WTC11 (cell line): ENCODE measurements around the gene STK32C.

Experiments used
- ATF3 ChIP-seq: sonication (generic); formaldehyde crosslinking; conservative IDR thresholded peaks from 2 replicates; pipeline ENCODE4 v1.8.1; 2022; ENCODE audit warnings: mild to moderate bottlenecking, missing genetic modification reagents
- ATF6 ChIP-seq: sonication (generic); formaldehyde crosslinking; IDR thresholded peaks from 2 replicates; pipeline ENCODE4 v1.8.1; 2023; ENCODE audit warnings: mild to moderate bottlenecking, missing genetic modification reagents
- CTCF ChIP-seq: fragments of 200-600 bp; IDR thresholded peaks from 2 replicates; pipeline ENCODE4 v1.8.0; 2022; ENCODE audit warnings: antibody characterized with exemption
- ELF4 ChIP-seq: sonication (generic); formaldehyde crosslinking; IDR thresholded peaks from 2 replicates; pipeline ENCODE4 v1.8.1; 2022; ENCODE audit warnings: low read depth, mild to moderate bottlenecking, moderate library complexity, missing genetic modification reagents
- EMX1 ChIP-seq: fragments of 250-450 bp; sonication (Bioruptor Pico); IDR thresholded peaks from 2 replicates; pipeline ENCODE4 v1.8.0; 2021; ENCODE audit warnings: mild to moderate bottlenecking
- FOXK1 ChIP-seq: sonication (generic); formaldehyde crosslinking; IDR thresholded peaks from 2 replicates; pipeline ENCODE4 v1.8.0; 2022; ENCODE audit warnings: mild to moderate bottlenecking, moderate library complexity, missing genetic modification reagents
- KAT7 ChIP-seq: sonication (generic); formaldehyde crosslinking; IDR thresholded peaks from 2 replicates; pipeline ENCODE4 v1.8.1; 2023; ENCODE audit warnings: missing genetic modification reagents, mild to moderate bottlenecking, borderline replicate concordance
- RORB ChIP-seq: fragments of 250-450 bp; sonication (Bioruptor Pico); IDR thresholded peaks from 2 replicates; pipeline ENCODE4 v1.9.0; 2021; ENCODE audit warnings: mild to moderate bottlenecking
- SP1 ChIP-seq: sonication (generic); formaldehyde crosslinking; conservative IDR thresholded peaks from 2 replicates; pipeline ENCODE4 v1.8.1; 2022; ENCODE audit warnings: missing genetic modification reagents
- ZNF232 ChIP-seq: sonication (generic); formaldehyde crosslinking; IDR thresholded peaks from 2 replicates; pipeline ENCODE4 v1.8.0; 2022; ENCODE audit warnings: mild to moderate bottlenecking, missing genetic modification reagents
- TF ChIP-seq, protein P1 (sequence below): sonication (generic); formaldehyde crosslinking; IDR thresholded peaks from 2 replicates; pipeline ENCODE4 v1.8.0; 2023; ENCODE audit warnings: missing genetic modification reagents
- TF ChIP-seq, protein P2 (sequence below): fragments of 250-450 bp; sonication (Bioruptor Pico); IDR thresholded peaks from 2 replicates; pipeline ENCODE4 v1.9.0; 2021; ENCODE audit warnings: mild to moderate bottlenecking

- no peak for TF ChIP-seq EMX1 (CRISPR knock-in tag)
- no peak for TF ChIP-seq ATF6 (CRISPR knock-in tag)
- no peak for TF ChIP-seq RORB (CRISPR knock-in tag)
- TF ChIP-seq FOXK1 = no peak
- no peak for TF ChIP-seq CTCF
- no peak for TF ChIP-seq ATF3 (CRISPR knock-in tag)
- TF ChIP-seq KAT7 (CRISPR knock-in tag) = no peak
- no peak for TF ChIP-seq ZNF232 (CRISPR knock-in tag)
- TF ChIP-seq ELF4 = no peak
- TF ChIP-seq, protein P1, sequence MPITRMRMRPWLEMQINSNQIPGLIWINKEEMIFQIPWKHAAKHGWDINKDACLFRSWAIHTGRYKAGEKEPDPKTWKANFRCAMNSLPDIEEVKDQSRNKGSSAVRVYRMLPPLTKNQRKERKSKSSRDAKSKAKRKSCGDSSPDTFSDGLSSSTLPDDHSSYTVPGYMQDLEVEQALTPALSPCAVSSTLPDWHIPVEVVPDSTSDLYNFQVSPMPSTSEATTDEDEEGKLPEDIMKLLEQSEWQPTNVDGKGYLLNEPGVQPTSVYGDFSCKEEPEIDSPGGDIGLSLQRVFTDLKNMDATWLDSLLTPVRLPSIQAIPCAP = no peak
- TF ChIP-seq, protein P2, sequence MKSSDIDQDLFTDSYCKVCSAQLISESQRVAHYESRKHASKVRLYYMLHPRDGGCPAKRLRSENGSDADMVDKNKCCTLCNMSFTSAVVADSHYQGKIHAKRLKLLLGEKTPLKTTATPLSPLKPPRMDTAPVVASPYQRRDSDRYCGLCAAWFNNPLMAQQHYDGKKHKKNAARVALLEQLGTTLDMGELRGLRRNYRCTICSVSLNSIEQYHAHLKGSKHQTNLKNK = no peak
- TF ChIP-seq SP1 (CRISPR knock-in tag) = no peak
Observed at GRCh38 chr10:132241086-132241485, 66.7 kb downstream of the STK32C start.
